Type B pancreatic cell (in vitro differentiated cells): ENCODE results near the gene RSRC1. TPM values are rescaled to one million over a fixed set of nuclear protein-coding genes. Genes with fewer than 3 reads are reported as not detected.
"Not testable (repeated sequence)": the region's sequence is repeated elsewhere in the genome, so short reads cannot be mapped to it uniquely, and the experiment has no call there.

Source experiments
- DNase-seq: peaks from one replicate; pipeline ENCODE4 v3.0.0; 2021; ENCODE audit warnings: mixed read lengths; ENCODE audit not compliant: unreplicated experiment; ENCODE audit errors: extremely low spot score
- H3K27ac Mint-ChIP-seq: 2 replicates; pipeline ENCODE4 v1.8.0; 2021; ENCODE audit warnings: mild to moderate bottlenecking, mixed read lengths
- H3K27me3 Mint-ChIP-seq: 2 replicates; pipeline ENCODE4 v1.8.0; 2021; ENCODE audit warnings: mixed read lengths
- H3K36me3 Mint-ChIP-seq: 2 replicates; pipeline ENCODE4 v1.8.0; 2021; ENCODE audit warnings: mixed read lengths
- H3K4me1 Mint-ChIP-seq: one replicate; pipeline ENCODE4 v1.8.0; 2021; ENCODE audit warnings: mixed read lengths; ENCODE audit not compliant: unreplicated experiment
- H3K4me3 Mint-ChIP-seq: 2 replicates; pipeline ENCODE4 v1.8.0; 2021; ENCODE audit warnings: mild to moderate bottlenecking, mixed read lengths
- H3K9me3 Mint-ChIP-seq: 2 replicates; pipeline ENCODE4 v1.8.0; 2021; ENCODE audit warnings: mixed read lengths
- CTCF ChIP-seq: fragments of 200-600 bp; sonication (generic); conservative IDR thresholded peaks from 2 replicates; pipeline ENCODE4 v1.5.0; 2021; ENCODE audit warnings: antibody characterized with exemption, mild to moderate bottlenecking
- total RNA-seq: library from RNA; stranded (reverse); gene quantifications from 2 replicates; pipeline ENCODE4 v1.2.1, GENCODE V29; 2021; ENCODE audit warnings: low replicate concordance

Gene RSRC1
- total RNA-seq, 1 donor from 2014 or later: 34.6 TPM

DNA sequence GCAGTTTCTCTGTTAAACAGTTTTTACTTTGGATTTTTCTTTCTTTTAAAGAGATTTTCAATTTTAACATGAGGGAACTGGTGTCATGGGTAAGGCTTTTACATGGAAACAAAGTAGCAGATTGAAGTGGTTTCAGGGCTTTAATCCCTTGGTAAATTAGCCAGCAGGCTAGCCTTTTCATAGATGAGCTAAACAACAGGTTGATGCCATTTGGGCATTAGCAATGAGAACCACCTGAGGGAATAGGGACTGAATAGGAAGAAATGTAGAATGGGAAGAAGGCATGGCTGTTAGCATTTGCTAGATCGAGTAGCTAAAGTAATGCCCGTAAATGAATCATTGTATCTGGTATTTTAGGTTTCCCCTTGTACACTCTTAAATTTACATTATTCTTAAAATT lies 295.6 kb downstream of the RSRC1 start:
- Mint-ChIP-seq H3K36me3 (no peaks in the 10 kb centered on the region), H3K27ac (no peak overlapping the region), H3K4me1 (peaks cover 9% of the 10 kb centered on the region), H3K9me3 (no peaks in the 10 kb centered on the region), H3K27me3 (no peaks in the 10 kb centered on the region), H3K4me3 (no peak overlapping the region)
- no peak for TF ChIP-seq CTCF
- DNase-seq: no peak

- no peak overlapping the region for H3K4me3 Mint-ChIP-seq
These were observed 298.1 kb downstream of the RSRC1 start for GRCh38 chr3:158407844-158408517.

GRCh38 chr3:158408518-158408897 lies 298.6 kb downstream of the RSRC1 start:
- H3K27me3 Mint-ChIP-seq, H3K9me3 Mint-ChIP-seq, H3K36me3 Mint-ChIP-seq, DNase-seq, H3K27ac Mint-ChIP-seq, H3K4me1 Mint-ChIP-seq, H3K4me3 Mint-ChIP-seq: not testable (repeated sequence)

More at GRCh38 chr3:158407844-158408517, 298.1 kb downstream of the RSRC1 start:
- TF ChIP-seq CTCF: no peak
- Mint-ChIP-seq H3K36me3 (no peaks in the 10 kb centered on the region), H3K27ac (no peak overlapping the region), H3K9me3 (no peaks in the 10 kb centered on the region), H3K4me1 (peaks cover 9% of the 10 kb centered on the region), H3K27me3 (no peaks in the 10 kb centered on the region)
- DNase-seq: no peak

DNA sequence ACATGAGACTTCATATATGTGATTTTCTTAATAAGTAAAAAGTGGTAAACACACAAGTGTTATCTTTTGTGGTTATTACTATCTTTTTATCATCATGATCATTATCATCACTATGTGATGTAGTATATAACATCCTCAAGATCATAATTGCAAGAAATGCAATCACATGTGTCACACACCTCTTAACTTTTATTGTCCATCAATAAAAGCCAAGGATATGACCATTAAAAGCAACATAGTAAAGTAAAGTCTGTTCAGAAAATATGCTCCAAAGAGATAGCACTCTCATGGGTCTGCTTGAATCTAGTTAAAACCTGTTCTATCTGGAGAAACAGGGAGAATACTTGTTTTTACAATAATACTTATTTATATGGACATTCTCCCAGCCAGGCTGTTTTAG lies 308.1 kb downstream of the RSRC1 start:
- DNase-seq: no peak
- no peaks in the 10 kb centered on the region for H3K9me3 Mint-ChIP-seq
- TF ChIP-seq CTCF: no peak
- H3K27ac Mint-ChIP-seq: no peak overlapping the region
- H3K4me1 Mint-ChIP-seq: no peaks in the 10 kb centered on the region
- H3K4me3 Mint-ChIP-seq: no peak overlapping the region
- no peaks in the 10 kb centered on the region for H3K36me3 Mint-ChIP-seq
- no peaks in the 10 kb centered on the region for H3K27me3 Mint-ChIP-seq

GRCh38 chr3:158419820-158420653 lies 310.1 kb downstream of the RSRC1 start:
- no peak for TF ChIP-seq CTCF
- DNase-seq: no peak
- H3K36me3 Mint-ChIP-seq: no peaks in the 10 kb centered on the region
- H3K27me3 Mint-ChIP-seq: no peaks in the 10 kb centered on the region
- no peaks in the 10 kb centered on the region for H3K9me3 Mint-ChIP-seq
- H3K27ac Mint-ChIP-seq: no peak overlapping the region
- no peaks in the 10 kb centered on the region for H3K4me1 Mint-ChIP-seq
- H3K4me3 Mint-ChIP-seq: no peak overlapping the region
